A204.1 (cell line): ENCODE measurements around the gene GLYR1.

Experiments
- FAIRE-seq: peaks from 2 replicates; lab custom pipeline; 2012; peaks lifted over from hg19 to GRCh38; lab: Jason Lieb, UNC

The GLYR1 gene

GRCh38 chr16:4762205-4762604 lies 84.9 kb downstream of the GLYR1 start:
- FAIRE-seq = no peak

- FAIRE-seq = no peak
These were observed 86.7 kb downstream of the GLYR1 start for GRCh38 chr16:4760221-4760910.

GRCh38 chr16:4755687-4756086 lies 91.4 kb downstream of the GLYR1 start:
- FAIRE-seq = no peak

GRCh38 chr16:4754865-4755264 lies 92.2 kb downstream of the GLYR1 start:
- FAIRE-seq = no peak

- no peak for FAIRE-seq
These were observed 93.9 kb downstream of the GLYR1 start for GRCh38 chr16:4753227-4753626.
